IMR-90 (cell line): ENCODE results near the gene LIMK2. TPM values are rescaled to one million over a fixed set of nuclear protein-coding genes. Genes with fewer than 3 reads are reported as not detected.
"Not testable (repeated sequence)": the region's sequence is repeated elsewhere in the genome, so short reads cannot be mapped to it uniquely, and the experiment has no call there.

Source experiments
- ATAC-seq: fragments of 200-7000 bp; cut with Tn5 transposase; 2 replicates; pipeline ENCODE4 v1.9.1; 2020; ENCODE audit warnings: low read depth, mild to moderate bottlenecking, moderate library complexity
- BruUV-seq: library from RNA; stranded (reverse); fragments of 400-500 nt; replicated peaks from 2 replicates; lab custom pipeline; 2021; lab: Mats Ljungman, UMichigan
- CTCF ChIA-PET: fragments of 300-600 bp; formaldehyde crosslinking; extraction: SDS; loops from one replicate; lab custom pipeline; 2021; ENCODE audit warnings: antibody characterized with exemption; lab: Yijun Ruan, JAX
- POLR2A ChIA-PET: fragments of 300-600 bp; sonication (Branson Sonifier 250); formaldehyde crosslinking; loops from one replicate; lab custom pipeline; 2022; ENCODE audit warnings: antibody characterized with exemption; ENCODE audit not compliant: unreplicated experiment; lab: Charles Lee
- DNase-seq: peaks from one replicate; pipeline ENCODE4 v3.0.0; 2013
- H2AFZ ChIP-seq: replicated peaks from 2 replicates; pipeline ENCODE3; 2013; ENCODE audit warnings: low read length, mild to moderate bottlenecking; ENCODE audit not compliant: poor library complexity
- H2AK5ac ChIP-seq: 2 replicates; pipeline ENCODE4 v1.6.1; 2013; ENCODE audit warnings: low read depth, low read length, inconsistent platforms
- H2AK9ac ChIP-seq: replicated peaks from 2 replicates; pipeline ENCODE3; 2013; ENCODE audit warnings: mild to moderate bottlenecking, low read depth, low read length, moderate library complexity; ENCODE audit not compliant: poor library complexity
- H2BK120ac ChIP-seq: 2 replicates; pipeline ENCODE4 v1.6.1; 2013; ENCODE audit warnings: low read depth, low read length, inconsistent platforms
- H2BK15ac ChIP-seq: 3 replicates; pipeline ENCODE4 v1.6.1; 2013; ENCODE audit warnings: low read depth, low read length, inconsistent platforms
- H2BK20ac ChIP-seq: 2 replicates; pipeline ENCODE4 v1.6.1; 2013; ENCODE audit warnings: low read depth, mild to moderate bottlenecking, inconsistent platforms, low read length, moderate library complexity
- H2BK5ac ChIP-seq: 2 replicates; pipeline ENCODE4 v1.6.1; 2013; ENCODE audit warnings: mild to moderate bottlenecking, low read depth, low read length, inconsistent platforms; ENCODE audit not compliant: poor library complexity, severe bottlenecking
- H3K14ac ChIP-seq: replicated peaks from 2 replicates; pipeline ENCODE4 v1.6.1; 2013; ENCODE audit warnings: low read depth, low read length, inconsistent platforms
- H3K18ac ChIP-seq: 2 replicates; pipeline ENCODE4 v1.6.1; 2013; ENCODE audit warnings: low read depth, low read length, control low read depth
- H3K23ac ChIP-seq: 2 replicates; pipeline ENCODE4 v1.6.1; 2013; ENCODE audit warnings: low read depth, low read length, inconsistent platforms
- H3K27ac ChIP-seq: 2 replicates; pipeline ENCODE4 v1.5.1; 2013; ENCODE audit warnings: mild to moderate bottlenecking, control low read depth, low read length; ENCODE audit not compliant: insufficient read depth
- H3K27me3 ChIP-seq: 2 replicates; pipeline ENCODE4 v1.6.1; 2013; ENCODE audit warnings: low read length; ENCODE audit not compliant: control insufficient read depth, insufficient read depth
- H3K36me3 ChIP-seq: 2 replicates; pipeline ENCODE4 v1.6.1; 2013; ENCODE audit warnings: low read length, mixed read lengths; ENCODE audit not compliant: control insufficient read depth, insufficient read depth
- H3K4ac ChIP-seq: 2 replicates; pipeline ENCODE4 v1.6.1; 2013; ENCODE audit warnings: low read depth, low read length, inconsistent platforms
- H3K4me1 ChIP-seq: 2 replicates; pipeline ENCODE4 v1.6.1; 2013; ENCODE audit warnings: low read length, mixed read lengths; ENCODE audit not compliant: control insufficient read depth, insufficient read depth
- H3K4me2 ChIP-seq: 2 replicates; pipeline ENCODE4 v1.6.1; 2013; ENCODE audit warnings: low read depth, mild to moderate bottlenecking, control low read depth, low read length, moderate library complexity
- H3K4me3 ChIP-seq: 2 replicates; pipeline ENCODE4 v1.5.1; 2013; ENCODE audit warnings: low read depth, mild to moderate bottlenecking, control low read depth, low read length, moderate library complexity; ENCODE audit not compliant: insufficient read depth
- H3K56ac ChIP-seq: 2 replicates; pipeline ENCODE4 v1.6.1; 2013; ENCODE audit warnings: low read length, inconsistent platforms; ENCODE audit not compliant: insufficient read depth; ENCODE audit errors: extremely low read depth
- H3K79me1 ChIP-seq, 2 experiments: 2 replicates each; pipeline ENCODE4 v1.6.1; 2013; ENCODE audit warnings: low read length in 2 of 2, inconsistent platforms in 1 of 2, low read depth in 1 of 2
- H3K9ac ChIP-seq: 2 replicates; pipeline ENCODE4 v1.6.1; 2013; ENCODE audit warnings: low read depth, low read length, control low read depth
- H3K9me1 ChIP-seq: 2 replicates; pipeline ENCODE4 v1.6.1; 2013; ENCODE audit warnings: low read length, inconsistent platforms; ENCODE audit not compliant: insufficient read depth
- H3K9me3 ChIP-seq: 2 replicates; pipeline ENCODE4 v1.6.1; 2013; ENCODE audit warnings: low read length; ENCODE audit not compliant: control insufficient read depth, insufficient read depth
- H4K20me1 ChIP-seq: 2 replicates; pipeline ENCODE4 v1.6.1; 2013; ENCODE audit warnings: low read length, inconsistent platforms; ENCODE audit not compliant: insufficient read depth
- H4K5ac ChIP-seq: 2 replicates; pipeline ENCODE4 v1.6.1; 2013; ENCODE audit warnings: mild to moderate bottlenecking, low read depth, low read length, control low read depth
- H4K8ac ChIP-seq, 2 experiments: 2 replicates each; pipeline ENCODE4 v1.6.1; 2013; ENCODE audit warnings: low read depth in 2 of 2, low read length in 2 of 2, control low read depth in 1 of 2, inconsistent platforms in 1 of 2
- H4K91ac ChIP-seq: 2 replicates; pipeline ENCODE4 v1.6.1; 2013; ENCODE audit warnings: low read depth, low read length, inconsistent platforms; ENCODE audit not compliant: insufficient read depth
- FOS ChIP-seq: fragments of 150-350 bp; IDR thresholded peaks from 2 replicates; pipeline ENCODE4 v1.6.1; 2016; ENCODE audit warnings: low read depth, low read length
- MAFK ChIP-seq: IDR thresholded peaks from 2 replicates; pipeline ENCODE4 v1.6.1; 2012; ENCODE audit warnings: low read depth, low read length, improper control_type of control experiment
- NFE2L2 ChIP-seq: fragments of 150-350 bp; IDR thresholded peaks from 2 replicates; pipeline ENCODE4 v1.6.1; 2016; ENCODE audit warnings: low read depth, mild to moderate bottlenecking, low read length
- RAD21 ChIP-seq: IDR thresholded peaks from 2 replicates; pipeline ENCODE4 v1.6.1; 2012; ENCODE audit warnings: low read length, improper control_type of control experiment
- RFX5 ChIP-seq: IDR thresholded peaks from 2 replicates; pipeline ENCODE4 v1.8.0; 2012; ENCODE audit warnings: low read depth, mild to moderate bottlenecking, low read length, moderate library complexity
- WGBS, 2 experiments: methylation state at CpG; one replicate each; pipeline versions ENCODE4 v1.1.5 to v1.1.7; 2013; ENCODE audit warnings: missing lambda C conversion rate in 2 of 2; ENCODE audit not compliant: insufficient read length in 1 of 2; ENCODE audit errors: extremely low coverage in 2 of 2; 5-methylcytosine and 5-hydroxymethylcytosine counted together
- dilution Hi-C: fragments of 300-500 bp; cut with HindIII; formaldehyde crosslinking; loops from one replicate; pipeline ENCODE4 v1.14.3; 2018; ENCODE audit warnings: low sequenced_read_pairs; ENCODE audit not compliant: unreplicated experiment
- in situ Hi-C: fragments of 300-500 bp; cut with MboI; formaldehyde crosslinking; loops from 3 replicates; pipeline ENCODE4 v1.14.3; 2019; ENCODE audit warnings: low sequenced_read_pairs, inconsistent platforms, mixed read lengths
- intact Hi-C: fragments of 100-400 bp; cut with micrococcal nuclease; formaldehyde crosslinking; loops from 2 replicates; pipeline ENCODE4 v1.10.0; 2022
- polyA plus RNA-seq, 3 experiments: library from polyadenylated mRNA; depleted of rRNA; stranded (reverse); fragments of >200 nt; gene quantifications; 2 replicates each; pipeline ENCODE4 v1.2.3, GENCODE V29; 2012; ENCODE audit warnings: low replicate concordance in 1 of 3
- total RNA-seq: library from RNA; depleted of rRNA; stranded (reverse); fragments of >200 nt; gene quantifications from 2 replicates; pipeline ENCODE4 v1.2.3, GENCODE V29; 2012
- TF ChIP-seq, protein P1 (sequence below): conservative IDR thresholded peaks from 2 replicates; pipeline ENCODE4 v1.5.1; 2012; ENCODE audit warnings: mild to moderate bottlenecking, low read depth, low read length, improper control_type of control experiment

LIMK2 gene
- total and polyA plus RNA-seq, 2 of the 4 experiments (the other 2 are of a cell fraction): 14.5 to 31.9 TPM

DNA sequence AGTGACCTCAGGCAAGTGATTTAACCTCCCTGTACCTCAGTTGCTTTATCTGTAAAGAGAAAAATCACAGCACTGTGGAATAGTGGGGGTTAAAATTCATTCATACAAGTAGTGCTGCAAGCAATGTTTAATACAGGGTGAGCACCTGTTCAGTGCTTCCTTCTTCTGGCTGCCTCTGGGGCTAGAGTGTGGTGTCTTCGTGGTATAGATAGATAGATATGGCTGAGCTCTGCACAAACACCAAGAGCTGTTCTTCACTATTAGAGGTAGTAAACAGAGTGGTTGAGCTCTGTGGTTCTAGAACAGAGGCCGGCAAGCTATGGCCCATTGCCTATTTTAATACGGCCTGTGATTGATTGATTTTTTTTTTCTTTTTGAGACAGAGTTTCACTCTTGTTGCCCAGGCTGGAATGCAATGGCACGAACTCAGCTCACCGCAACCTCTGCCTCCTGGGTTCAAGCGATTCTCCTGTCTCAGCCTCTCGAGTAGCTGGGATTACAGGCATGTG lies 32.9 kb downstream of the LIMK2 start:
- POLR2A ChIA-PET: no interaction called here
- no peak overlapping the region for H3K9ac ChIP-seq
- H2BK5ac ChIP-seq: peak overlapping the region; percentile 71
- no peak overlapping the region for H3K4me2 ChIP-seq
- peak overlapping the region; percentile 93 for H2BK20ac ChIP-seq
- peaks cover 25 to 77% of the 10 kb centered on the region in 2 experiments for H3K79me1 ChIP-seq
- H3K4me1 ChIP-seq: peaks cover 36% of the 10 kb centered on the region
- dilution Hi-C loops: no loop called here
- H4K20me1 ChIP-seq: no peaks in the 10 kb centered on the region; the same call in 1 of the 2 replicates
- no peak for ATAC-seq
- H4K91ac ChIP-seq: peak overlapping the region; percentile 85
- H3K56ac ChIP-seq: no peak overlapping the region
- no peaks in the 10 kb centered on the region for H3K9me3 ChIP-seq
- H3K23ac ChIP-seq: peak overlapping the region; percentile 71
- TF ChIP-seq MAFK: no peak
- no peak for TF ChIP-seq RAD21
- TF ChIP-seq FOS: no peak
- no peak for TF ChIP-seq RFX5
- no peak for TF ChIP-seq NFE2L2
- TF ChIP-seq, protein P1, sequence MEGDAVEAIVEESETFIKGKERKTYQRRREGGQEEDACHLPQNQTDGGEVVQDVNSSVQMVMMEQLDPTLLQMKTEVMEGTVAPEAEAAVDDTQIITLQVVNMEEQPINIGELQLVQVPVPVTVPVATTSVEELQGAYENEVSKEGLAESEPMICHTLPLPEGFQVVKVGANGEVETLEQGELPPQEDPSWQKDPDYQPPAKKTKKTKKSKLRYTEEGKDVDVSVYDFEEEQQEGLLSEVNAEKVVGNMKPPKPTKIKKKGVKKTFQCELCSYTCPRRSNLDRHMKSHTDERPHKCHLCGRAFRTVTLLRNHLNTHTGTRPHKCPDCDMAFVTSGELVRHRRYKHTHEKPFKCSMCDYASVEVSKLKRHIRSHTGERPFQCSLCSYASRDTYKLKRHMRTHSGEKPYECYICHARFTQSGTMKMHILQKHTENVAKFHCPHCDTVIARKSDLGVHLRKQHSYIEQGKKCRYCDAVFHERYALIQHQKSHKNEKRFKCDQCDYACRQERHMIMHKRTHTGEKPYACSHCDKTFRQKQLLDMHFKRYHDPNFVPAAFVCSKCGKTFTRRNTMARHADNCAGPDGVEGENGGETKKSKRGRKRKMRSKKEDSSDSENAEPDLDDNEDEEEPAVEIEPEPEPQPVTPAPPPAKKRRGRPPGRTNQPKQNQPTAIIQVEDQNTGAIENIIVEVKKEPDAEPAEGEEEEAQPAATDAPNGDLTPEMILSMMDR: no peak
- H3K36me3 ChIP-seq: no peaks in the 10 kb centered on the region
- peaks cover 43% of the 10 kb centered on the region for H3K9me1 ChIP-seq
- H4K5ac ChIP-seq: no peak overlapping the region
- intact Hi-C loops: no loop called here
- peak overlapping the region; percentile 90 for H2BK120ac ChIP-seq
- peak overlapping the region; percentile 18 to 64; a peak in 3 of 4 replicates for H4K8ac ChIP-seq
- 80% methylated on average over 1 of the region's 7 CpGs; no CpG with 5 or more reads in 1 of the 2 experiments for WGBS, 2 experiments
- peak overlapping the region; percentile 79 for H3K4ac ChIP-seq
- DNase-seq: no peak
- H3K14ac ChIP-seq: peak overlapping the region; percentile 51
- H3K18ac ChIP-seq: peak overlapping the region; percentile 1; the same call in 1 of the 2 replicates
- in situ Hi-C loops: no loop called here
- H3K27ac ChIP-seq: no peak overlapping the region; the same call in 1 of the 2 replicates
- H2AK9ac ChIP-seq: no peak overlapping the region
- no peak overlapping the region for H3K4me3 ChIP-seq
- CTCF ChIA-PET: interaction anchor here (1.3 kb wide), 1 partner anchor 28 kb away, joined by 4 read pairs; no protein-coding TSS in a partner anchor
- BruUV-seq: no TSS peak
- peak overlapping the region; percentile 88; the same call in 1 of the 2 replicates for H2AK5ac ChIP-seq
- H2AFZ ChIP-seq: no peak overlapping the region
- H3K27me3 ChIP-seq: no peaks in the 10 kb centered on the region
- H2BK15ac ChIP-seq: peak overlapping the region; percentile 13; the same call in 1 of the 3 replicates

DNA sequence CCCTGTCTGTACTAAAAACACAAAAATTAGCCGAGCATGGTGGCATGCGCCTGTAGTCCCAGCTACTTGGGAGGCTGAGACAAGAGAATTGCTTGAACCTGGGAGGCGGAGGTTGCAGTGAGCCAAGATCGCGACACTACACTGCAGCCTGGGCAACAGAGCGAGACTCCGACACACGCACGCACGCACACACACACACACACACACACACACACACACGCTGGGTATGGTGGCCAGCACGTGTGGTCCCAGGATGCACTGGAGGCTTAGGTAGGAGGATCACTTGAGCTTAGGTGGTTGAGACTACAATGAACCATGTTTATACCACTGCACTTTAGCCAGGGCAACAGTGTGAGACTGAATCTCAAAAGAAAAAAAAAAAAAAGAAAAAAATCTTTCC lies 33.9 kb downstream of the LIMK2 start:
- H2BK5ac ChIP-seq, H3K18ac ChIP-seq, H3K4me2 ChIP-seq, H3K14ac ChIP-seq, H3K9ac ChIP-seq, H3K27ac ChIP-seq, H4K20me1 ChIP-seq, BruUV-seq, H3K4ac ChIP-seq, H3K4me3 ChIP-seq, DNase-seq, H2BK15ac ChIP-seq, H3K56ac ChIP-seq, in situ Hi-C loops, H3K23ac ChIP-seq, H2AK5ac ChIP-seq, H2AFZ ChIP-seq, H2BK20ac ChIP-seq, H4K5ac ChIP-seq, H2AK9ac ChIP-seq, H3K9me3 ChIP-seq, intact Hi-C loops, H4K8ac ChIP-seq, H3K36me3 ChIP-seq, H4K91ac ChIP-seq, dilution Hi-C loops, ATAC-seq, POLR2A ChIA-PET, H2BK120ac ChIP-seq, H3K27me3 ChIP-seq: not testable (repeated sequence)
- H3K79me1 ChIP-seq: peaks cover 29 to 78% of the 10 kb centered on the region in 2 experiments
- CTCF ChIA-PET: interaction anchor here (0.6 kb wide), 1 partner anchor 252 kb away, joined by 3 read pairs; no protein-coding TSS in a partner anchor
- 100% methylated on average over 1 of the region's 12 CpGs; no CpG with 5 or more reads in 1 of the 2 experiments for WGBS, 2 experiments
- peaks cover 49% of the 10 kb centered on the region for H3K9me1 ChIP-seq
- H3K4me1 ChIP-seq: peaks cover 42% of the 10 kb centered on the region
